Left renal pelvis (tissue), 4 donors: ENCODE results near the gene VKORC1. TPM values are rescaled to one million over a fixed set of nuclear protein-coding genes. Genes with fewer than 3 reads are reported as not detected.

Experiments
- DNase-seq, 4 donors: peaks; one replicate each; pipeline ENCODE4 v3.0.0-alpha.2; 2013; ENCODE audit warnings: low read depth in 4 of 4, low spot score in 3 of 4
- polyA plus RNA-seq, 4 donors: library from polyadenylated mRNA; unstranded; fragments of 120-200 nt; gene quantifications; one replicate each; pipeline ENCODE4 v1.2.1, GENCODE V29; 2013; ENCODE audit not compliant: insufficient read length in 4 of 4

VKORC1 gene
- polyA plus RNA-seq, 4 donors, result 74.1 to 77.8 (median 76.9) TPM

GRCh38 chr16:31083981-31084380 is 10.6 kb downstream of the VKORC1 start:
- DNase-seq, result no peak

- no peak for DNase-seq
These were observed 11.0 kb downstream of the VKORC1 start for GRCh38 chr16:31083556-31083955.

- no peak for DNase-seq
These were observed 11.5 kb downstream of the VKORC1 start for GRCh38 chr16:31083081-31083480.

GRCh38 chr16:31082368-31083045 is 12.1 kb downstream of the VKORC1 start:
- no peak for DNase-seq

- DNase-seq, result no peak
These were observed 12.9 kb downstream of the VKORC1 start for GRCh38 chr16:31081428-31082351.

- no peak for DNase-seq
These were observed 13.7 kb downstream of the VKORC1 start for GRCh38 chr16:31080756-31081419.

GRCh38 chr16:31080035-31080629 is 14.5 kb downstream of the VKORC1 start:
- no peak for DNase-seq

GRCh38 chr16:31079342-31079944 is 15.2 kb downstream of the VKORC1 start:
- DNase-seq, result no peak

- no peak for DNase-seq
These were observed 15.8 kb downstream of the VKORC1 start for GRCh38 chr16:31078597-31079341.

GRCh38 chr16:31077592-31078396 is 16.8 kb downstream of the VKORC1 start:
- no peak for DNase-seq

- DNase-seq, result no peak
These were observed 17.6 kb downstream of the VKORC1 start for GRCh38 chr16:31077024-31077423.

- no peak for DNase-seq
These were observed 18.3 kb downstream of the VKORC1 start for GRCh38 chr16:31076319-31076718.

- no peak for DNase-seq
These were observed 19.8 kb downstream of the VKORC1 start for GRCh38 chr16:31074814-31075183.

- peak; percentile 95 to 97 (median 96) for DNase-seq
These were observed 20.4 kb downstream of the VKORC1 start, which contains the start of the genes ZNF646 and ZNF668 for GRCh38 chr16:31073970-31074813. Gene ZNF646 (plus strand): TSS chr16:31074422. CDS start chr16:31076325, 1,903 bp downstream. Gene ZNF668 (minus strand): TSS chr16:31074240. CDS start chr16:31064459, 9,781 bp downstream.

GRCh38 chr16:31073142-31073969 is 21.2 kb downstream of the VKORC1 start:
- peak; percentile 81 to 87 (median 84) for DNase-seq

GRCh38 chr16:31072540-31073141 is 22.0 kb downstream of the VKORC1 start:
- DNase-seq, result no peak

- no peak for DNase-seq
These were observed 22.7 kb downstream of the VKORC1 start for GRCh38 chr16:31071861-31072260.
